HG03175 (cell line): Measurements from ENCODE around the gene DCAF8.

ENCODE experiments used
- ATAC-seq: cut with Tn5 transposase; IDR thresholded peaks from one replicate; pipeline ENCODE4 v1.9.1; 2021; ENCODE audit warnings: mild to moderate bottlenecking, moderate library complexity; ENCODE audit not compliant: unreplicated experiment

DCAF8 gene

DNA sequence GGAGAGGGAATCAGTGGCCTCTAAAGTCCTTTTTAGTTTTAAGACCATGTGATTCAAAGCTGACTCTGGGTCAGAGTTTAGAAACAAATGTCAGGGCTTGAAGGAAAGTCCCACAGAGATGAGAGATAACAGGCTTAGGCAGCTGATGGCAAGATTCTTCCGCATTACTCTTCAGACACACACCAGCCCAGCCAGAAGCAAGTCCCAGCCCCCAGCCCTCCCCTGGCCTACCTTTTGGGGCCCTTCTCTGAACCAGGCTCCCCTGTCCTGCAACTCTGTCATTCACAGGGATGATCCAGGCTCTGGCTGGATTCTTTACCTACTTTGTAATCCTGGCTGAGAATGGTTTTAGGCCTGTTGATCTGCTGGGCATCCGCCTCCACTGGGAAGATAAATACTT is 85.1 kb downstream of the DCAF8 start:
- no peak for ATAC-seq

DNA sequence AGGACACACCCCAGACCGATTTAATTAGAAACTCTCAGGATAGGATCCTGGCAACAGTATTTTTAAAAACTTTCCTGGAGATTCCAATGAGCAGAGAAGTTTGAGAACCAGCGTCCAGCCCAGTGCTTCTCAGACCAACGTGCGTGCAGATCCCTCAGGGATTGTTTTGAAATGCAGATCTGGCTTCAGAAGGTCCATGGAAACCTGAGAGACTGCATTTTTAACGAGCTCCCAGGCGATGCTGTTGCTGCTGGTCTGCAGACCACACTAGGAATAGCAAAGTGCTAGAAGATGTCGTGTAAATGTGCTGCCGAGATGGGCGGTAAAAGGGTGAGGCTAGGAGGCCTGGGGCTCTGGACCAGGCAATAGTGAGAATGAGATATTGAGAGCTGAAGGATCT is 90.4 kb downstream of the DCAF8 start:
- ATAC-seq = no peak

DNA sequence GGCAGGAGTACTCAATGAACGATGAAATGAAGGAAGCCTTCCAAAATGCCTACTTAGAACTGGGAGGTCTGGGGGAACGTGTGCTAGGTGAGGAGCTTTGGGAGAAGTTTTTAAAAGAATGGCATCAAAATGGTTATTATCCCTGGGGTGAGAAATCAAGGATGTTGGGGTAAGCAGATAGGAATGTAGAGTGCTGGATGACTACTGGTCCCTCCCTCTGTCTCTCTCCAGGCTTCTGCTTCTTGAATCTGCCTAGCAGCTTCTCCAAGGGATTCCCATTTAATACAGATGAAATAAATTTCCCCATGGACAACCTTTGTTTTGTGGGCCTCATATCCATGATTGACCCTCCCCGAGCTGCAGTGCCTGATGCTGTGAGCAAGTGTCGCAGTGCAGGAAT is 91.0 kb downstream of the DCAF8 start:
- no peak for ATAC-seq

GRCh38 chr1:160169553-160170399 is 92.6 kb downstream of the DCAF8 start:
- peak; percentile 70 for ATAC-seq

GRCh38 chr1:160168609-160169369 is 93.6 kb downstream of the DCAF8 start:
- no peak for ATAC-seq

GRCh38 chr1:160168016-160168415 is 94.3 kb downstream of the DCAF8 start:
- ATAC-seq = no peak

DNA sequence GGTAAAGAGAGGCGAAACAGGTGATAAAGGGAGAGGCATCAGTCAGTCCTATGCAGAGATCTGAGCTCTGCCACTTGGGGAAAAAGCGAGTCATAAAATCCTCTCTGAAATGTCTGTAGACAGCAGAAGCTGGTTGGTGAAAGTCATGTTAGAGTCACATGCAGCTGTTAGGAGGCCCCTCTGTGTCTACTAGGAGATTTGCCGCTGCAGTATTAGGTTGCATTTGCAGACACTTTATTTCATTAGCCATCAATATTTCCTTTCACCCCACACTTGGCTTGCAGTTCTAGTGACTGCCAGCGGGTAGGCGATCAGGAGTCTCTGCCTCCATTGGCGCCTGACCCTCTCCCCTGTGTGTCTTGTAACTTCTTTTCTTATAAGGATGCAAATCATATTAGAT is 94.8 kb downstream of the DCAF8 start:
- ATAC-seq = no peak

- no peak for ATAC-seq
Measured at GRCh38 chr1:160167056-160167455, 95.3 kb downstream of the DCAF8 start.

GRCh38 chr1:160166166-160166868 is 96.0 kb downstream of the DCAF8 start:
- ATAC-seq = no peak
